Sigmoid colon (tissue), 7 donors: ENCODE data around the gene CC2D2A. TPM values are rescaled to one million over a fixed set of nuclear protein-coding genes. Genes with fewer than 3 reads are reported as not detected.

ENCODE experiments used
- DNase-seq: peaks from one replicate; pipeline ENCODE4 v3.0.0-alpha.2; 2019
- H3K27ac ChIP-seq, 4 donors: fragments of 200-600 bp; sonication (generic); one replicate each; pipeline ENCODE4 v1.5.1; 2016 to 2019; ENCODE audit warnings: mild to moderate bottlenecking in 1 of 4
- H3K27me3 ChIP-seq, 3 donors: fragments of 200-600 bp; sonication (generic); one replicate each; pipeline ENCODE4 v1.5.1; 2019; ENCODE audit warnings: mild to moderate bottlenecking in 1 of 3
- H3K36me3 ChIP-seq, 4 donors: fragments of 200-600 bp; sonication (generic); one replicate each; pipeline ENCODE4 v1.5.1; 2016 to 2019
- H3K4me1 ChIP-seq, 4 donors: fragments of 200-600 bp; sonication (generic); one replicate each; pipeline ENCODE4 v1.5.1; 2017 to 2019
- H3K4me3 ChIP-seq, 4 donors: fragments of 200-600 bp; sonication (generic); one replicate each; pipeline ENCODE4 v1.5.1; 2017 to 2019; ENCODE audit warnings: mild to moderate bottlenecking in 2 of 4, moderate library complexity in 1 of 4
- H3K9me3 ChIP-seq, 4 donors: fragments of 200-600 bp in 3 of 4; sonication (generic) in 3 of 4; one replicate each; pipeline versions ENCODE4 v1.5.1 to v1.6.1; 2013 to 2019
- CTCF ChIP-seq, 4 experiments: fragments of 450-650 bp in 3 of 4; fragments of 200-600 bp in 1 of 4; IDR thresholded peaks; one replicate each; pipeline ENCODE4 v1.5.1; 2016 to 2019; ENCODE audit warnings: antibody characterized with exemption in 4 of 4, mild to moderate bottlenecking in 3 of 4, moderate library complexity in 2 of 4
- EP300 ChIP-seq, 4 donors: sonication (generic); formaldehyde crosslinking; IDR thresholded peaks; one replicate each; pipeline ENCODE4 v1.6.1; 2017; ENCODE audit warnings: antibody characterized with exemption in 4 of 4
- POLR2A ChIP-seq, 2 donors: fragments of 450-650 bp; IDR thresholded peaks; one replicate each; pipeline ENCODE4 v1.6.1; 2016; ENCODE audit warnings: antibody characterized with exemption in 2 of 2, mild to moderate bottlenecking in 2 of 2, moderate library complexity in 2 of 2
- POLR2AphosphoS5 ChIP-seq, 4 donors: sonication (generic); formaldehyde crosslinking; IDR thresholded peaks; one replicate each; pipeline ENCODE4 v1.6.1; 2017; ENCODE audit warnings: antibody characterized with exemption in 4 of 4
- WGBS, 2 donors: extraction: QIAGEN DNeasy Blood & Tissue Kit; methylation state at CpG; one replicate each; pipeline ENCODE4 v1.1.7; 2013; 5-methylcytosine and 5-hydroxymethylcytosine counted together
- intact Hi-C: fragments of 100-400 bp; cut with DNase I; formaldehyde crosslinking; loops from one replicate; pipeline ENCODE4 v1.15.1; 2023
- polyA plus RNA-seq, 3 donors: library from polyadenylated mRNA; stranded (reverse); fragments of 200-250 nt; gene quantifications; one replicate each; pipeline ENCODE4 v1.2.3, GENCODE V29; 2013
- total RNA-seq, 4 donors: library from RNA; depleted of rRNA; stranded (reverse); fragments of >200 nt; gene quantifications; one replicate each; pipeline ENCODE4 v1.1.0, GENCODE V29; 2016
- donor health status: healthy with polysubstance abuse.
- donor health status: Bipolar disorder and iron deficiency.
- donor health status: healthy.

Gene CC2D2A
- 100 to 1,000 TPM in 1 of 4 donors, 10 to 100 TPM in 3; 41.0 to 113 (median 51.3) TPM for total RNA-seq
- 1 to 10 TPM; 2.5 to 6.0 (median 3.8) TPM for polyA plus RNA-seq

GRCh38 chr4:15469402-15470127 lies at the start of gene CC2D2A:
TSS of gene CC2D2A (plus strand) at chr4:15469882. CDS start at chr4:15475933, 6,051 bp downstream.
- H3K27ac ChIP-seq: peak within 1 kb of the TSS; percentile 64 to 76 (median 70)
- peak within 1 kb of the TSS; percentile 45 to 62 (median 56) for H3K4me3 ChIP-seq
- no peaks in the 10 kb centered on the region for H3K27me3 ChIP-seq
- H3K4me1 ChIP-seq: peaks cover 0 to 43% (median 36%) of the 10 kb centered on the region in 4 donors
- no peaks in the 10 kb centered on the region for H3K36me3 ChIP-seq
- H3K9me3 ChIP-seq: no peaks in the 10 kb centered on the region
- TF ChIP-seq EP300 (IDR thresholded peaks at IDR 0.05) (no peak), POLR2AphosphoS5 (IDR thresholded peaks at IDR 0.05) (peak in 3 of 4 donors; percentile 31 to 71 (median 51)), POLR2A (IDR thresholded peaks at IDR 0.05) (no peak), CTCF (IDR thresholded peaks at IDR 0.05) (no peak)
- intact Hi-C loops: loop anchor here (10.0 kb wide), 1 partner anchor 415 kb away; no protein-coding TSS in a partner anchor
- 4 to 13% methylated on average over 14 of the region's 14 CpGs for WGBS, 2 donors
- DNase-seq: no peak

DNA sequence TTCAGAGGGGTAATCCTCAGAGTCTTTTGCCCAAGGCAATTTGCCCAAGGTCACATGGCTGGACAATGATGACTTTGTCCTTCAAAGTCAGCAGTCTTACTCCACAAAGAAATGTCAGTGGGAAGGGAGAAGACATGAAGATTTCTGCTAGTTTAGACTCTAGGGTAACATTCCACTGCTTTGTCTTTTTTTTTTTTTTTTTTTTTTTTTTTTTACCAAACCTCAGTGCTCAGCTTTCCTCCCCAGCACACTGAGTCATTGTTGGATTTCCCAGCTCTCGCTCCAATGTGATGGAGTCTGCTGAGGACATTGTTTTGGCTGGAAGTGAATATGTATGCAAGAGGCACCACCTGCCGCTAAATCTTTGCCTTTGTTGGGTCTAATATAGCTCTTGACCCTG lies 49.0 kb upstream of the CC2D2A start:
- 41 to 75% methylated on average over 2 of the region's 2 CpGs for WGBS, 2 donors
- Histone ChIP-seq H3K27me3 (no peaks in the 10 kb centered on the region), H3K4me3 (no peak overlapping the region), H3K36me3 (no peaks in the 10 kb centered on the region), H3K9me3 (no peaks in the 10 kb centered on the region), H3K27ac (peak overlapping the region in 3 of 4 donors; percentile 27 to 52 (median 32)), H3K4me1 (peaks cover 0 to 50% (median 34%) of the 10 kb centered on the region in 4 donors)
- intact Hi-C loops: no loop called here
- TF ChIP-seq EP300 (IDR thresholded peaks at IDR 0.05) (no peak), CTCF (IDR thresholded peaks at IDR 0.05) (no peak), POLR2AphosphoS5 (IDR thresholded peaks at IDR 0.05) (no peak), POLR2A (IDR thresholded peaks at IDR 0.05) (no peak)
- no peak for DNase-seq

DNA sequence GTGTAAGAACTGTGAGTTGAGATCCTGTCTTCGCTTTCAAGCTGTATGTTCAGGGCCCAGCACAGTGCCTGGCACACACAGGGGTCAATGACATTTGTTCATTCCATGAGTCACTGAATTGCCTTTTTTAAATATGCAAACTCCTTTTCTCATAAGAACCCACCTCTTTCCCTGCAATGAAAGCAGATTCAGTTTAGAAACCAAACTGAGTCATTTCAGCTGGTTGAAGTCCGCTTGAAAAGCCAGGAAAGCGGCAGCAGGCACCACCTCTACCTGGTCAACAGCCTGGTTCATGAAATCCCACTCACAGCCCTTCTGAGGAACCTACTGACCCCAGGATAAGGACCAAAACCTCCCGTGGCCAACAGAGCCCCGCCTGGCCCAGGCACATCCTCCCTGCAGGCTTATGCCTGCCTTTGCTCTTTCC lies 46.4 kb upstream of the CC2D2A start:
- Histone ChIP-seq H3K27me3 (no peaks in the 10 kb centered on the region), H3K4me1 (peaks cover 0 to 45% (median 28%) of the 10 kb centered on the region in 4 donors), H3K9me3 (no peaks in the 10 kb centered on the region), H3K27ac (peak overlapping the region in 2 of 4 donors; percentile 14 to 30), H3K36me3 (no peaks in the 10 kb centered on the region), H3K4me3 (no peak overlapping the region)
- DNase-seq: no peak
- TF ChIP-seq POLR2AphosphoS5 (IDR thresholded peaks at IDR 0.05) (no peak), EP300 (IDR thresholded peaks at IDR 0.05) (no peak), CTCF (IDR thresholded peaks at IDR 0.05) (no peak), POLR2A (IDR thresholded peaks at IDR 0.05) (no peak)
- WGBS, 2 donors: 61 to 69% methylated on average over 5 of the region's 5 CpGs
- intact Hi-C loops: no loop called here

DNA sequence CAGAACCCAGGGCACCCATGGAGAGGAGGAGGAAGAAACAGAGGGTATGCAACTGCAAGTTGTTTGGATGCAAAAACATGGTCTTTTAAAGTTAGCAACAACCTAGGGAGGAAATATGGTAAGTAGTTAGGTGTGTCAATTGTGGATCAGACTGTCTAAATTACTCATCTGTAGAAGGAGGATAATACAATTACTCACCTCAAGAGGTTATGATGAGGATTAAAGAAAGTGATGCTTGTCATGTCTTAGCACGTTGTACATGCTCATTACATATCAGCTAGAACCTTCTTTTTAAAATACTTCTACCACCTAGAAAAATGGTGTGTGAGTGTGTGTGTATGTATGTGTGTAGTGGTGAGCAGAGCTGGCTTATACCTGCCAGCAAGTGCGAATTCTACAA lies 44.2 kb upstream of the CC2D2A start:
- Histone ChIP-seq H3K27ac (no peak overlapping the region), H3K9me3 (no peaks in the 10 kb centered on the region), H3K27me3 (no peaks in the 10 kb centered on the region), H3K4me1 (peaks cover 0 to 38% (median 20%) of the 10 kb centered on the region in 4 donors), H3K4me3 (no peak overlapping the region), H3K36me3 (no peaks in the 10 kb centered on the region)
- no peak for TF ChIP-seq EP300 (IDR thresholded peaks at IDR 0.05)
- TF ChIP-seq POLR2A (IDR thresholded peaks at IDR 0.05): no peak
- no peak for TF ChIP-seq CTCF (IDR thresholded peaks at IDR 0.05)
- TF ChIP-seq POLR2AphosphoS5 (IDR thresholded peaks at IDR 0.05): no peak
- intact Hi-C loops: no loop called here
- no peak for DNase-seq
- 88 to 90% methylated on average over 2 of the region's 2 CpGs for WGBS, 2 donors
